Measurements from ENCODE around the gene ZBTB47. TPM values are rescaled to one million over a fixed set of nuclear protein-coding genes. Genes with fewer than 3 reads are reported as not detected.

Gene ZBTB47
- total and polyA plus RNA-seq, 2 experiments from 2014 or later, result 0.48 to 2.8 TPM

DNA sequence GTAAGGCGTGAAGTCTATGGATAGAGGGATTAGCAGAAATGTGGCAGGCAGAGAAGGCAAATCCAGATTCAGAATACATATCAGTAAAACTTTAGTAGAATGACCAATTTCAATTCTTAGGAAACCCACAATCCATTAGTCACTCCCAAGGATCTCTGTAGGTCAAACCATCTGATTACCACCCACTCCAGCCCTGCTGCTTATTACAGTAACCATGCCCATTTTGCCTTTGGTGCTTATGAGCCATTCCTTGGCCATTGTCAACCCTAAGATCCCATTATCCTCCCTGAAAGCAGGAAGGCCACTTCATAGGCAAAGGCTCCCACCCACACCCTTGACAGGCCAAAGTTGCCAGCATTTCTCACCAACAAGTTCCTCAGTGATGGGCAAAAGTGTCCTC, 26.8 kb downstream of the ZBTB47 start (continued):
- TF ChIP-seq, protein P1, sequence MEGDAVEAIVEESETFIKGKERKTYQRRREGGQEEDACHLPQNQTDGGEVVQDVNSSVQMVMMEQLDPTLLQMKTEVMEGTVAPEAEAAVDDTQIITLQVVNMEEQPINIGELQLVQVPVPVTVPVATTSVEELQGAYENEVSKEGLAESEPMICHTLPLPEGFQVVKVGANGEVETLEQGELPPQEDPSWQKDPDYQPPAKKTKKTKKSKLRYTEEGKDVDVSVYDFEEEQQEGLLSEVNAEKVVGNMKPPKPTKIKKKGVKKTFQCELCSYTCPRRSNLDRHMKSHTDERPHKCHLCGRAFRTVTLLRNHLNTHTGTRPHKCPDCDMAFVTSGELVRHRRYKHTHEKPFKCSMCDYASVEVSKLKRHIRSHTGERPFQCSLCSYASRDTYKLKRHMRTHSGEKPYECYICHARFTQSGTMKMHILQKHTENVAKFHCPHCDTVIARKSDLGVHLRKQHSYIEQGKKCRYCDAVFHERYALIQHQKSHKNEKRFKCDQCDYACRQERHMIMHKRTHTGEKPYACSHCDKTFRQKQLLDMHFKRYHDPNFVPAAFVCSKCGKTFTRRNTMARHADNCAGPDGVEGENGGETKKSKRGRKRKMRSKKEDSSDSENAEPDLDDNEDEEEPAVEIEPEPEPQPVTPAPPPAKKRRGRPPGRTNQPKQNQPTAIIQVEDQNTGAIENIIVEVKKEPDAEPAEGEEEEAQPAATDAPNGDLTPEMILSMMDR (conservative IDR thresholded peaks at IDR 0.05; ENCODE audit: low read depth in 2 of 2), result no peak
- TF ChIP-seq CREB1 (CRISPR knock-in tag; IDR thresholded peaks at IDR 0.05; ENCODE audit: low read depth), result no peak
- no peak for TF ChIP-seq STAT1 (IDR thresholded peaks at IDR 0.05; ENCODE audit: unreplicated experiment)
- no peak for TF ChIP-seq NANOG (IDR thresholded peaks at IDR 0.05; ENCODE audit: borderline replicate concordance)
- TF ChIP-seq EZH2phosphoT487 (IDR thresholded peaks at IDR 0.05; ENCODE audit: unreplicated experiment), result no peak
- TF ChIP-seq, protein P2, sequence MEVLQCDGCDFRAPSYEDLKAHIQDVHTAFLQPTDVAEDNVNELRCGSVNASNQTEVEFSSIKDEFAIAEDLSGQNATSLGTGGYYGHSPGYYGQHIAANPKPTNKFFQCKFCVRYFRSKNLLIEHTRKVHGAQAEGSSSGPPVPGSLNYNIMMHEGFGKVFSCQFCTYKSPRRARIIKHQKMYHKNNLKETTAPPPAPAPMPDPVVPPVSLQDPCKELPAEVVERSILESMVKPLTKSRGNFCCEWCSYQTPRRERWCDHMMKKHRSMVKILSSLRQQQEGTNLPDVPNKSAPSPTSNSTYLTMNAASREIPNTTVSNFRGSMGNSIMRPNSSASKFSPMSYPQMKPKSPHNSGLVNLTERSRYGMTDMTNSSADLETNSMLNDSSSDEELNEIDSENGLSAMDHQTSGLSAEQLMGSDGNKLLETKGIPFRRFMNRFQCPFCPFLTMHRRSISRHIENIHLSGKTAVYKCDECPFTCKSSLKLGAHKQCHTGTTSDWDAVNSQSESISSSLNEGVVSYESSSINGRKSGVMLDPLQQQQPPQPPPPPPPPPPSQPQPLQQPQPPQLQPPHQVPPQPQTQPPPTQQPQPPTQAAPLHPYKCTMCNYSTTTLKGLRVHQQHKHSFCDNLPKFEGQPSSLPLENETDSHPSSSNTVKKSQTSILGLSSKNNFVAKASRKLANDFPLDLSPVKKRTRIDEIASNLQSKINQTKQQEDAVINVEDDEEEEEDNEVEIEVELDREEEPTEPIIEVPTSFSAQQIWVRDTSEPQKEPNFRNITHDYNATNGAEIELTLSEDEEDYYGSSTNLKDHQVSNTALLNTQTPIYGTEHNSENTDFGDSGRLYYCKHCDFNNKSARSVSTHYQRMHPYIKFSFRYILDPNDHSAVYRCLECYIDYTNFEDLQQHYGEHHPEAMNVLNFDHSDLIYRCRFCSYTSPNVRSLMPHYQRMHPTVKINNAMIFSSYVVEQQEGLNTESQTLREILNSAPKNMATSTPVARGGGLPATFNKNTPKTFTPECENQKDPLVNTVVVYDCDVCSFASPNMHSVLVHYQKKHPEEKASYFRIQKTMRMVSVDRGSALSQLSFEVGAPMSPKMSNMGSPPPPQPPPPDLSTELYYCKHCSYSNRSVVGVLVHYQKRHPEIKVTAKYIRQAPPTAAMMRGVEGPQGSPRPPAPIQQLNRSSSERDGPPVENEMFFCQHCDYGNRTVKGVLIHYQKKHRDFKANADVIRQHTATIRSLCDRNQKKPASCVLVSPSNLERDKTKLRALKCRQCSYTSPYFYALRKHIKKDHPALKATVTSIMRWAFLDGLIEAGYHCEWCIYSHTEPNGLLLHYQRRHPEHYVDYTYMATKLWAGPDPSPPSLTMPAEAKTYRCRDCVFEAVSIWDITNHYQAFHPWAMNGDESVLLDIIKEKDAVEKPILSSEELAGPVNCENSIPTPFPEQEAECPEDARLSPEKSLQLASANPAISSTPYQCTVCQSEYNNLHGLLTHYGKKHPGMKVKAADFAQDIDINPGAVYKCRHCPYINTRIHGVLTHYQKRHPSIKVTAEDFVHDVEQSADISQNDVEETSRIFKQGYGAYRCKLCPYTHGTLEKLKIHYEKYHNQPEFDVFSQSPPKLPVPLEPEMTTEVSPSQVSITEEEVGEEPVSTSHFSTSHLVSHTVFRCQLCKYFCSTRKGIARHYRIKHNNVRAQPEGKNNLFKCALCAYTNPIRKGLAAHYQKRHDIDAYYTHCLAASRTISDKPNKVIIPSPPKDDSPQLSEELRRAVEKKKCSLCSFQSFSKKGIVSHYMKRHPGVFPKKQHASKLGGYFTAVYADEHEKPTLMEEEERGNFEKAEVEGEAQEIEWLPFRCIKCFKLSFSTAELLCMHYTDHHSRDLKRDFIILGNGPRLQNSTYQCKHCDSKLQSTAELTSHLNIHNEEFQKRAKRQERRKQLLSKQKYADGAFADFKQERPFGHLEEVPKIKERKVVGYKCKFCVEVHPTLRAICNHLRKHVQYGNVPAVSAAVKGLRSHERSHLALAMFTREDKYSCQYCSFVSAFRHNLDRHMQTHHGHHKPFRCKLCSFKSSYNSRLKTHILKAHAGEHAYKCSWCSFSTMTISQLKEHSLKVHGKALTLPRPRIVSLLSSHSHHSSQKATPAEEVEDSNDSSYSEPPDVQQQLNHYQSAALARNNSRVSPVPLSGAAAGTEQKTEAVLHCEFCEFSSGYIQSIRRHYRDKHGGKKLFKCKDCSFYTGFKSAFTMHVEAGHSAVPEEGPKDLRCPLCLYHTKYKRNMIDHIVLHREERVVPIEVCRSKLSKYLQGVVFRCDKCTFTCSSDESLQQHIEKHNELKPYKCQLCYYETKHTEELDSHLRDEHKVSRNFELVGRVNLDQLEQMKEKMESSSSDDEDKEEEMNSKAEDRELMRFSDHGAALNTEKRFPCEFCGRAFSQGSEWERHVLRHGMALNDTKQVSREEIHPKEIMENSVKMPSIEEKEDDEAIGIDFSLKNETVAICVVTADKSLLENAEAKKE (CRISPR knock-in tag; IDR thresholded peaks at IDR 0.05), result no peak

DNA sequence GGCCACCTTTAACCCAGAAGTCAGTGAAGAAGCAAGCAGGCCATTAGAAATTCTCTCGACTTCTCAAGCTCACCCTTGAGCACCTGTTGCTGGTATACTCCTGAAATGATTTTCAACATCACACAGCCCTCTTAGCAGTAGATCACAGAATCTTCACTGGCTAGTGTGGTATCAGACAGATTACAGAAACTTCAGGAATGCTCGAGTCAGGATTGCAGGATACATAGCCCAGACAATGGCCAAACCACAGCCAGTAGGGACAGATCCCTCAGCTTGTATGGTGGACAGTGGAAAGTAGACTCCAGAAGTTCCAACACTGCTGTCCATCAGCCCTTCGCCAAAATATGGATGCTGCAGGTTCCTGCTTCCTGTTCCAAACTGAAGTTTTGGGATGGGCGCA, 27.3 kb downstream of the ZBTB47 start:
- DNase-seq (ENCODE audit: low spot score), result no peak
- TF ChIP-seq STAT1 (IDR thresholded peaks at IDR 0.05; ENCODE audit: unreplicated experiment) (no peak), EZH2 (IDR thresholded peaks at IDR 0.05; ENCODE audit: low read depth, unreplicated experiment) (no peak), POLR2AphosphoS5 (IDR thresholded peaks at IDR 0.05; ENCODE audit: low read depth) (no peak), NANOG (IDR thresholded peaks at IDR 0.05; ENCODE audit: borderline replicate concordance) (no peak), JUNB (IDR thresholded peaks at IDR 0.05; ENCODE audit: unreplicated experiment) (no peak), CREB1 (CRISPR knock-in tag; IDR thresholded peaks at IDR 0.05; ENCODE audit: low read depth) (no peak), EZH2phosphoT487 (IDR thresholded peaks at IDR 0.05; ENCODE audit: unreplicated experiment) (no peak)
- TF ChIP-seq, protein P1 (conservative IDR thresholded peaks at IDR 0.05; ENCODE audit: low read depth in 2 of 2), result no peak

More for the DNA sequence above, 27.3 kb downstream of the ZBTB47 start:
- no peak overlapping the region for H3K4me3 ChIP-seq
- Mint-ChIP-seq H3K4me3 (no peak overlapping the region), H3K27me3 (ENCODE audit: insufficient read depth, low read depth, poor library complexity) (no peaks in the 10 kb centered on the region), H3K27ac (no peak overlapping the region), H3K4me1 (peaks cover 2% of the 10 kb centered on the region; the same call in 2 of the 3 replicates), H3K9me3 (peaks cover 8% of the 10 kb centered on the region; the same call in 1 of the 3 replicates), H3K36me3 (ENCODE audit: low read depth) (no peaks in the 10 kb centered on the region)
- H3K9me2 ChIP-seq (ENCODE audit: insufficient read depth), result no peaks in the 10 kb centered on the region
- no peaks in the 10 kb centered on the region for H3K27me3 ChIP-seq (ENCODE audit: insufficient read depth)
- H3K36me3 ChIP-seq (ENCODE audit: insufficient read depth), result no peaks in the 10 kb centered on the region
- H3K79me2 ChIP-seq (replicated peaks; ENCODE audit: insufficient read depth), result no peaks in the 10 kb centered on the region
- ATAC-seq, result no peak
- no peaks in the 10 kb centered on the region for H4K20me1 ChIP-seq (replicated peaks; ENCODE audit: insufficient read depth)
- H3F3A ChIP-seq (replicated peaks; ENCODE audit: low read depth), result no peaks in the 10 kb centered on the region
- H3K4me1 ChIP-seq (ENCODE audit: insufficient read depth), result no peaks in the 10 kb centered on the region
- no peak overlapping the region for H2AFZ ChIP-seq
- H3K27ac ChIP-seq (ENCODE audit: low read depth), result no peak overlapping the region
- H3K4me2 ChIP-seq, result no peak overlapping the region
